Umbilical cord (tissue), 2 donors: ENCODE measurements around the gene CFAP107. TPM values are rescaled to one million over a fixed set of nuclear protein-coding genes. Genes with fewer than 3 reads are reported as not detected.
"Not testable (repeated sequence)": the region's sequence is repeated elsewhere in the genome, so short reads cannot be mapped to it uniquely, and the experiment has no call there.

Experiments
- DNase-seq: peaks from one replicate; pipeline ENCODE4 v3.0.0-alpha.2; 2015; ENCODE audit warnings: low spot score
- total RNA-seq: library from RNA; depleted of rRNA; stranded (reverse); fragments of >200 nt; gene quantifications from one replicate; pipeline ENCODE4 v1.2.3, GENCODE V29; 2014; ENCODE audit warnings: low replicate concordance; ENCODE audit not compliant: insufficient read depth

The CFAP107 gene, protein sequence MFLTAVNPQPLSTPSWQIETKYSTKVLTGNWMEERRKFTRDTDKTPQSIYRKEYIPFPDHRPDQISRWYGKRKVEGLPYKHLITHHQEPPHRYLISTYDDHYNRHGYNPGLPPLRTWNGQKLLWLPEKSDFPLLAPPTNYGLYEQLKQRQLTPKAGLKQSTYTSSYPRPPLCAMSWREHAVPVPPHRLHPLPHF
- not detected for total RNA-seq

- DNase-seq, result no peak
Observed at GRCh38 chr1:12745992-12746323, at the start of gene CFAP107. Gene CFAP107 (plus strand): TSS chr1:12746200. CDS start chr1:12746431, 231 bp downstream.

DNA sequence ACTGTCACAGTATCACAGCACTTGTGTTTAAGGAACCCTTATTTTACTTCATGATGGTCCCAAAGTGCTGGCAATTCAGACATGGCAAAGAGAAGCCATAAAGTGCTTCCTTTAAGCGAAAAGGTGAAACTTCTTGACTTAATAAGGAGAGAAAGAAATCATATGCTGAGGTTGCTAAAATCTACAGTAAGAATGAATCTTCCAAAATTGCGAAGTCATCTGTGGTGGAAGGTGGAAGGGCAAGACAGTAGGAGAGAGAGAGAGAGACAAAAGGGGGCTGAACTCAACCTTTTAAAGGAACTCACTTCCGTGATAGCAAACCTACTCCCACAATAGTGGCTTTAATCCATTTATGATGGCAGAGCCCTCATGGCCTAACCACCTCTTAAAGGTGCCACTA, 49.3 kb upstream of the CFAP107 start:
- no peak for DNase-seq

GRCh38 chr1:12697397-12697796, 48.6 kb upstream of the CFAP107 start:
- no peak for DNase-seq

- no peak for DNase-seq
Observed at GRCh38 chr1:12703821-12704451, 42.1 kb upstream of the CFAP107 start.

DNA sequence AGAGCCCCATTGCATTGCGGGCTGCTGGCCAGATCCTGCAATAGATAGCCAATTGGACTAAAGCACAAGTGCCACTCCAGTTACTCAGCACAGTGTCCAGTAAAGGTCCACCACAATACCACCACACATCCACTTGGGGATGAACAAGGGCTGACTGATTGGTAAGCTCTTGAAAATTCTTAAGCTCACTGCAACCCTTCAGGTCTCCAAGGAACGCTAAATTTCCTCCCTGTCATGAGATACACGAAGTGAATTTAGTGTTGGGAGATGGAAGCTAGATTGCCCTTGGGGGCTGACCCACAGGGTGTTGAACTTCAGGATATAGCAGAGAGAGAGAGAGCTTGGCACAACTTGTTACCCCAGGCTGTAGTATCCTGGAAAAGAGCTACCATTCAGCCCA, 39.9 kb upstream of the CFAP107 start:
- no peak for DNase-seq

- no peak for DNase-seq
Observed at GRCh38 chr1:12708396-12709090, 37.5 kb upstream of the CFAP107 start.

DNA sequence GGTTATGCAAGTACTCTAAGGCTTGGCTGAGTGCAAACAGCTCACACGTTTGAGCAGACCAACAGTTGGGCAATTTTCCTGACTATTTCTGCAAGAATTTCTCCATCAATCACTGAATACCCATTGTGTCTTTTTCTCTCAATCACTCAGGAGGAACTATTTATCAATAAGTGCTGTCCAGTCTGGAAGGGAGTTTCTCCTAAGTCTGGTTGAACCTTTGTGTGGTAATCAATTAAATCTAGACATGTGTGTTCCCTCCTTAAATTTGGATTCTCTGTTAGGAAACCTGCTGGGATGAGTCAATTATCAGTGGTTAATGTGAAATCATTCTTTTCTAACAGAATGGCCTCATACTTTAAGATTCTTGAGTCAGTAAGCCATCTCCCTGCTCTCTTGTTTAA, 36.9 kb upstream of the CFAP107 start:
- no peak for DNase-seq

DNA sequence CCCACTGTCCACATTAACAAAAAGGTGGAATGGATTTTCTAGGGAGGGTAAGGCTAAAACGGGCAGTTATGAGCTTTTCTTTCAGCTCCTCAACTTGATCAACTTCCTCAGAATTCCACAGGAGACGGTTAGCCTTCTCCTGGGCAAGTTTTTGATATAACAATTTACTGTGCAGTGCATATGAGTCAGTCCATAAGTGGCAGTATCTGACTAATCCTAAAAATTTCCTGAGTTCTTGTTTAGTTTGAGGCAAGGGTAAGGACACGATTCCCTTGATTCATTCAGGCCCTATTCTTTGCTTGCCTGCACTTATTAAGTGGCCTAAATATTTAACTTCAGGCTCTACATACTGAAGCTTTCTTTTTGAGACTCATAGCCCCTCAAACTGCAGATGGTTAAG, 36.3 kb upstream of the CFAP107 start:
- no peak for DNase-seq

DNA sequence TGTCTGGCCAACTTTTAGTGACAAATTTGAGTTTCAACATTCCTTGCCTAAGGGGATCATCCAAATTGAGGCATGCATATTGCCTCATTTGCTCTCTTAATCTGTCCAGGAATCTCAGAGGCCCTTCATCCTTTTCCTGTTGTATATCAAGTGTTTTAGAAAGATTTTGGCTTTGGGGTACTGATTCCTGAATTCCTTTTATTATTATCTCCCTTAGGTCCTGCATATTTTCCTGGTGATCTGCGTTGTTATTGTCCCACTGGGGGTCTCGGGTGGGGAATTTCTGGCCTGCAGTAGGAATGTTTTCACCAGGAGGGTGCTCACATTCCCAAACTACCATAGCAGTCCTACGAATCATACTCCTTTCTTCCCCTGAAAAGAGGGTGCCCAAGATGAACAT, 34.5 kb upstream of the CFAP107 start:
- no peak for DNase-seq

GRCh38 chr1:12712076-12712475, 33.9 kb upstream of the CFAP107 start:
- DNase-seq, result no peak

- no peak for DNase-seq
Observed at GRCh38 chr1:12712929-12713328, 33.1 kb upstream of the CFAP107 start.

DNA sequence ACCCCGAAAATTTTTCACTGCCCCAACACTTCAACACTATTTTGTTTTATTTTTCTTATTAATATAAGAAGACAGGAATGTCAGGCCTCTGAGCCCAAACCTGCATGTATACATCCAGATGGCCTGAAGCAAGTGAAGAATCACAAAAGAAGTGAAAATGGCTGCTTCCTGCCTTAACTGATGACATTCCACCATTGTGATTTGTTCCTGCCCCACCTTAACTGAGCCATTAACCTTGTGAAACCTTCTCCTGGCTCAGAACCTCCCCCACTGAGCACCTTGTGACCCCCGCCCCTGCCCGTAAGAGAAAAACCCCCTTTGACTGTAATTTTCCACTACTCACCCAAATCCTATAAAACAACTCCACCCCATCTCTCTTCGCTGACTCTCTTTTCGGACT, 32.3 kb upstream of the CFAP107 start:
- DNase-seq, result not testable (repeated sequence)

- DNase-seq, result no peak
Observed at GRCh38 chr1:12714710-12715475, 31.1 kb upstream of the CFAP107 start.

GRCh38 chr1:12715896-12716437, 30.0 kb upstream of the CFAP107 start, which contains the start of gene AADACL3:
Gene AADACL3 (plus strand): TSS chr1:12716110. CDS start chr1:12716177, 67 bp downstream.
- no peak for DNase-seq

GRCh38 chr1:12717301-12717838, 28.6 kb upstream of the CFAP107 start:
- DNase-seq, result no peak

- no peak for DNase-seq
Observed at GRCh38 chr1:12722626-12723025, 23.4 kb upstream of the CFAP107 start.

- no peak for DNase-seq
Observed at GRCh38 chr1:12728391-12728790, 17.6 kb upstream of the CFAP107 start.

GRCh38 chr1:12730156-12730555, 15.8 kb upstream of the CFAP107 start:
- DNase-seq, result no peak

GRCh38 chr1:12731084-12731483, 14.9 kb upstream of the CFAP107 start:
- not testable (repeated sequence) for DNase-seq

DNA sequence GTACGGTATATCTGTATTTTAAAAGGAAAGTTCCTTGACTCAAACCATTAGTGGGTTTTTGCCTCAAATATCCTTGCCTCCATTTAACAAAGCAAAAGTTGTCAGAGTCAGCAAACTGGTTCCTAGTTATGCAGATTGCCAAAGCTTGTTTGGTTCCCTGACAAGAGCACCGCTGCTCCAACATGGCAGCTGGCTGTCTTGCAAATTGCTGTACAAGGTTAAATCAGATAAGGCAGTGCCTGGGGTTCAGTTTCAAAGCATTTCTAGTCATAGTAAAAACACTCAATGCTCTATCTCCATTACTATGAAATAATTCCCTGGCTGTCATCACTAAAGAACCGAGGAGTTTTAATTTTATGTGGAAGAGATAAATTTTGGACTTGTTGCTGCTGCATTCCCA, 11.3 kb upstream of the CFAP107 start:
- no peak for DNase-seq

- DNase-seq, result no peak
Observed at GRCh38 chr1:12738934-12739333, 7.1 kb upstream of the CFAP107 start.

- DNase-seq, result no peak
Observed at GRCh38 chr1:12739613-12740012, 6.4 kb upstream of the CFAP107 start.
